ENCODE data around the gene HSP90AB1. TPM values are rescaled to one million over a fixed set of nuclear protein-coding genes. Genes with fewer than 3 reads are reported as not detected.

HSP90AB1 gene
- total and polyA plus RNA-seq, 9 of the 15 experiments (the other 6 are each of a cell fraction or from before 2014, with no cell fraction given), result 1,780 to 3,358 (median 2,262) TPM

DNA sequence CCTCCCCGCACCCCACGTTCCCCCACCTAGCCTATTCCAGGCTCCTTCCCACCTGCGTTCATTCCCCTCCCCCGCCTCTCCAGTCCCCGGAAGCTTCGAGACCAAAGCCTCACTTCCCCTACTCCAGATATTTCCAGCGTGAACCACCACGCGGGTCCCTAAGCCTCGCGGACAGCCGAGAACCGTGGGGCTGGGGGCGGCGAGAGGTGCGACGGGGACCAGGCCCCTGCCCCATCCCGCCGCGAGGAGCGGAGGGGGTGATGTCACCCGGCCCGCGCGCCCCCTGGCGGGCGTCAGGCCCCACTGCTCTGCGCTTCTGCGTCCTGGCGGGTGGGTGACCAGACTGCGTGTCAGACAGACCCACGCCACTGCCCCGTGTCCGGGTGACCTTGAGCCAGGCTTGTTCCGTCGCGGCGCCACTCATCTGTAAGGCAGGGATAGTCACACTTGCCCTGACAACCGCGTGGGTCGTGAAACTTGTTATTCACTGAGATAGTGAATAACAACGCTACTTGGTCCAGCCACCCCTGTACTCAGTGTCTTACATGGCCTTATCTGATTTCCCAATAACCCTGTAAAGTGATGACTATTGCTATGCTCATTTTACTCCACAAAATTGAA is 9.0 kb upstream of the HSP90AB1 start (continued):
- TF ChIP-seq ZNF707 (CRISPR knock-in tag; conservative IDR thresholded peaks at IDR 0.05) (no peak), FOXA1 (IDR thresholded peaks at IDR 0.05; ENCODE audit: borderline replicate concordance) (no peak), ESRRA (IDR thresholded peaks at IDR 0.05; ENCODE audit: borderline replicate concordance, low read depth) (peak; percentile 97), ZNF436 (CRISPR knock-in tag; IDR thresholded peaks at IDR 0.05) (no peak), SRSF9 (IDR thresholded peaks at IDR 0.05; ENCODE audit: borderline replicate concordance, low read depth, low read length) (no peak), COPS2 (conservative IDR thresholded peaks at IDR 0.05) (no peak), BMI1 (IDR thresholded peaks at IDR 0.05; ENCODE audit: low read length) (no peak; the same call in 1 of the 2 replicates), KAT7 (CRISPR knock-in tag; IDR thresholded peaks at IDR 0.05; ENCODE audit: borderline replicate concordance) (peak; percentile 91; the same call in 1 of the 2 replicates), DPF2 (IDR thresholded peaks at IDR 0.05) (peak; percentile 54; the same call in 1 of the 2 replicates), PTRF (tag; IDR thresholded peaks at IDR 0.05) (no peak), SAFB (IDR thresholded peaks at IDR 0.05; ENCODE audit: borderline replicate concordance, low read depth, low read length) (peak; percentile 92; the same call in 1 of the 2 replicates), RBBP5 (IDR thresholded peaks at IDR 0.05; ENCODE audit: borderline replicate concordance, insufficient read depth, low read length, poor library complexity, severe bottlenecking) (no peak), BACH1 (tag; IDR thresholded peaks at IDR 0.05) (peak; percentile 37; the same call in 1 of the 2 replicates), SRSF1 (IDR thresholded peaks at IDR 0.05; ENCODE audit: low read depth, low read length) (no peak), SPI1 (IDR thresholded peaks at IDR 0.05; ENCODE audit: borderline replicate concordance, low read depth, low read length) (no peak), SIN3B (IDR thresholded peaks at IDR 0.05; ENCODE audit: low read depth) (peak; percentile 56; the same call in 1 of the 2 replicates), POLR2G (IDR thresholded peaks at IDR 0.05; ENCODE audit: low read depth, low read length) (peak; percentile 91), MNT (conservative IDR thresholded peaks at IDR 0.05) (peak; percentile 73 to 82), HDAC6 (IDR thresholded peaks at IDR 0.05; ENCODE audit: low read depth, low read length) (0 out of 2 replicates have a peak, but pooled peaks have one; percentile 27), ZNF41 (CRISPR knock-in tag; conservative IDR thresholded peaks at IDR 0.05) (no peak), CGGBP1 (CRISPR knock-in tag; IDR thresholded peaks at IDR 0.05) (no peak), FOXA3 (CRISPR knock-in tag; conservative IDR thresholded peaks at IDR 0.05 in 1 of 2, IDR thresholded peaks at IDR 0.05 in 1 of 2) (no peak)
- TF ChIP-seq, protein P1, sequence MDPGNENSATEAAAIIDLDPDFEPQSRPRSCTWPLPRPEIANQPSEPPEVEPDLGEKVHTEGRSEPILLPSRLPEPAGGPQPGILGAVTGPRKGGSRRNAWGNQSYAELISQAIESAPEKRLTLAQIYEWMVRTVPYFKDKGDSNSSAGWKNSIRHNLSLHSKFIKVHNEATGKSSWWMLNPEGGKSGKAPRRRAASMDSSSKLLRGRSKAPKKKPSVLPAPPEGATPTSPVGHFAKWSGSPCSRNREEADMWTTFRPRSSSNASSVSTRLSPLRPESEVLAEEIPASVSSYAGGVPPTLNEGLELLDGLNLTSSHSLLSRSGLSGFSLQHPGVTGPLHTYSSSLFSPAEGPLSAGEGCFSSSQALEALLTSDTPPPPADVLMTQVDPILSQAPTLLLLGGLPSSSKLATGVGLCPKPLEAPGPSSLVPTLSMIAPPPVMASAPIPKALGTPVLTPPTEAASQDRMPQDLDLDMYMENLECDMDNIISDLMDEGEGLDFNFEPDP (CRISPR knock-in tag; IDR thresholded peaks at IDR 0.05), result no peak

Data from K562 (cell line).